Measurements from ENCODE around the gene PAX2.
A peak's percentile ranks its signal among the peaks of the same experiment; 100 is the strongest.

PAX2 gene

DNA sequence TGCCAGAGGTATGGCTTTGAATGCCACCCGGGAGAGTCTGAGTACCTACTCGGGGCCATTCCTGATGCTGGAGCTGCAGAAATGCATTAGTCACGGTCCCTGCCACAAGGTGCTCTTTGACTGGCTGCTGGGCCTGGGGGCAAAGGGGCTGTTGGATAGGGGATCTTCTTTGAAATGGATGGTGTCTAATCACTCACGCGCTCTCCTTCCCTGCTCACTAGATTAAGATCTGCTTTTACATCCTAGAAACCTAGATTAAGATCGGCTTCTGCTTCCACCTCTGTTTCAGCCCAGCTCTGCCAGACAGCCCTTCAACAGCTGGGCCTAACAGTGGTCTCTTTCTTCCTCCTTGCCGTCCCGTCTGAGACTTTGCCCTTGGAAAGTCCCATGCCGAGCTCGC is 57.2 kb downstream of the PAX2 start:
- DNase-seq (ENCODE audit: low spot score in 2 of 2) (no peak), ATAC-seq (no peak)
- Mint-ChIP-seq H3K9me3 (no peaks in the 10 kb centered on the region), H3K36me3 (no peaks in the 10 kb centered on the region), H3K4me3 (no peak overlapping the region), H3K27ac (no peak overlapping the region), H3K4me1 (peaks cover 15% of the 10 kb centered on the region)

DNA sequence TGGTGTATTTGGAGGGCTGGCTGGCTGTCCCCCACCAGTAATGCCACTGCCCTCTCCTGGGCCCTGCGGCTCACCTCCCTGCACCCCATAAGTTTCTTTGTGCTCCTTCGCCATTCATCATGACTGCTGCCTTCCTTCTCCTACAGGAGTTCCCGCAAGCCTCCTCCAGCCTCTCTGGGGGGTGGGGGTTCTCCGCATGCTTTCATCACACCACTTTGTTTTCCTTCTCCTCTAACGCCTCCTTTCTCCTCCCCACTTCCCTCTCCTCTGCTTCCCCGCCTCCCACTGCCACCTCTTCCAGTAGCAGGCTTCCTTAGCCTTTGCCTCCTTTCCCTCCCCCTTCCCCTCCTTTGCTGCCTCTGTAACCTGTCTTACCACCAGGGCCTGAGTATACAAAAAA is 58.1 kb downstream of the PAX2 start:
- Mint-ChIP-seq H3K4me3 (no peak overlapping the region), H3K4me1 (peaks cover 18% of the 10 kb centered on the region), H3K9me3 (no peaks in the 10 kb centered on the region), H3K27ac (no peak overlapping the region), H3K36me3 (no peaks in the 10 kb centered on the region)
- ATAC-seq (no peak), DNase-seq (ENCODE audit: low spot score in 2 of 2) (no peak)

DNA sequence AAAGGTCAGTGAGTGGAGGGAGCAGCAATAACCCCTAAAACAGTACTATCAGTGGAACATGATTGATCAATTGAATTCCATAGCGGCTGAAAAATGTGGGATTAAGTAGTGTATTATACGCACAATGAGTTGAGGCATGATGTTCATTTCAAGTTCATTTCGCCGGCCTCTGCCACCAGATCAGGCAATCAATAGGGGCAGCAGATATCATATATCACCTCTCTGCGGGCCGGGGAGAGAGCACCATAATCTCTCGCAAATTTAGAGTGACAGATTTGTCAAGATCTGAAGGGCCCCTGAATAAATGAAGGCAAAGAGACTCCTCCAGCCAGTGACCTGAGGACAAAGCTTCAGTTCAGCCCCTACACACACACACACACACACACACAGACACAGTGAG is 58.5 kb downstream of the PAX2 start:
- Mint-ChIP-seq H3K4me1 (peaks cover 18% of the 10 kb centered on the region), H3K9me3 (no peaks in the 10 kb centered on the region), H3K27ac (no peak overlapping the region), H3K4me3 (no peak overlapping the region), H3K36me3 (no peaks in the 10 kb centered on the region)
- ATAC-seq (no peak), DNase-seq (ENCODE audit: low spot score in 2 of 2) (no peak)

DNA sequence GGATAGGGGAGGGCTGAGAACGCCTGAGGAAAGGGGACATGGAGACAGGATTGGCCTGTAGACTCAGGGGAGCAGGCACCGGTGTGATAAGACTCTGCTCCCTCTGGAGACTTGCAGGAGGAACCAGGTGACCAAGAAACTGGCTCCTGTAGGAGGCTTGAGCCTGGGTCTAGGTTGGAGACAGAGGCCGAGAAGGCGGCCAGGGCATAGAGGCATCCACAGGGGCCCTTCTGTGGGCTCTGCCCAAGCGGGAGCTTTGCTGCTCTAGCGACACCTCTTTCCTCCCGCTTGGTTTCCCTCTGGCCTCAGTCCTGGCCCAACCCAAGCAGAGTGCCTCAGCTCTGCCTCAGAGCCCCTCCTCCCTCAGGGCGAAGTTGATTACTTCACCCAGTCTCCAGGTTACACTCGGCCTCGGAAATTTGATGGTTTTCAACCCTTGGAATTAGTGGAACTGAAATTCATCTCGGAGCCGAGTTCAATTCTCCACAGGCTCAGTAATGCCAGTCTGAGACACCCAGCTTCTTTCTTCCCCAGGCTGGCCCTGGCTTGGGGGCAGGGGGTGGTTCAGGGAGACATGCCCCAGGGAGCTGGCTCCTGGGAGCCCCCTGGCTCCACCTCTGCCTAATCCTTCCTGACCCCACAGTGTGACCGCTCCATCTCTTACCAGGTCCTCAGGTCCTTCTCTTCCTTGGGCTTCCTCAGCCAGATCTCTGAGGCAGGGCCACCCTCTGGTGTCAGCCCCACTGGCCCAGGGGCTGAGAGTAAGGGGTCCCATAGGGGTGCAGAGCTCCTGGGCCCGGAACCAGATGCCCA is 60.4 kb downstream of the PAX2 start:
- no peak for DNase-seq (ENCODE audit: low spot score in 2 of 2)
- peaks cover 18% of the 10 kb centered on the region for H3K4me1 Mint-ChIP-seq
- no peak for ATAC-seq
- no peak overlapping the region for H3K27ac Mint-ChIP-seq
- no peaks in the 10 kb centered on the region for H3K9me3 Mint-ChIP-seq
- no peaks in the 10 kb centered on the region for H3K36me3 Mint-ChIP-seq
- no peak overlapping the region for H3K4me3 Mint-ChIP-seq

DNA sequence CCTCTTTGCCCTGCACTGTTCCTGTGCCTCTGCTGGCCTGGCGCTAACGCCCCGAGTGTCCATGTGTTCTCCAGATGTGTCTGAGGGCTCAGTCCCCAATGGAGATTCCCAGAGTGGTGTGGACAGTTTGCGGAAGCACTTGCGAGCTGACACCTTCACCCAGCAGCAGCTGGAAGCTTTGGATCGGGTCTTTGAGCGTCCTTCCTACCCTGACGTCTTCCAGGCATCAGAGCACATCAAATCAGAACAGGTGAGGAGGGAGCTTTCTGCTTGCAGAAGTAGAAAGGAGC is 60.9 kb downstream of the PAX2 start:
- H3K36me3 Mint-ChIP-seq: no peaks in the 10 kb centered on the region
- no peaks in the 10 kb centered on the region for H3K9me3 Mint-ChIP-seq
- H3K27ac Mint-ChIP-seq: no peak overlapping the region
- H3K4me3 Mint-ChIP-seq: no peak overlapping the region
- H3K4me1 Mint-ChIP-seq: peaks cover 18% of the 10 kb centered on the region
- ATAC-seq (no peak), DNase-seq (ENCODE audit: low spot score in 2 of 2) (no peak)

DNA sequence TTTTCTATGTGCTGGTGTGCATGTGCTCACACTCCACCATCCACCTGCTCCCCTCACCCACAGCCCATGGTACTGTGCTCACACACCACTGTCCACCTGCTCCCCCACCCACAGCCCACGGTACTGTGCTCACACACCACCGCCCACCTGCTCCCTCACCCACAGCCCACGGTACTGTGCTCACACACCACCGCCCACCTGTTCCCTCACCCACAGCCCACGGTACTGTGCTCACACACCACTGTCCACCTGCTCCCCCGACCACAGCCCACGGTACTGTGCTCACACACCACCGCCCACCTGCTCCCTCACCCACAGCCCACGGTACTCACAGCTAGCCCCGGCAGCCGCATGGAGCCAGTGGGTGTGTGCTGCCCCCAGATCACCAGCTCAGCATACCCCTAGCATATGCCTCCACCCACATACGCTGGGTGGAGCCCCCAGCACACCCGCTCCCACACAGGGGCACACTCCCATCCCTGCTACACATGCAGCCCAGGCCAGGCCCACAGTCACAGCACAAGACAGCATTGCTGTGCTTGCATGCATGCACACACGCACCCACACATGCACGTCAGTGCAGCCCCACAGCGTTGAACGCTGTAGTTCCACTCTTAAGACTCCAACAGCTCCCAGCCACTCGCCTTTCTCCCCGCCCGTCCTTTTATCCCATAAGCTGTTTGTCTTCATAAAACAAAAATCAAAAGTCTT is 62.0 kb downstream of the PAX2 start:
- H3K27ac Mint-ChIP-seq: no peak overlapping the region
- DNase-seq (ENCODE audit: low spot score in 2 of 2) (no peak), ATAC-seq (no peak)
- no peaks in the 10 kb centered on the region for H3K9me3 Mint-ChIP-seq
- H3K4me1 Mint-ChIP-seq: peaks cover 18% of the 10 kb centered on the region
- H3K36me3 Mint-ChIP-seq: no peaks in the 10 kb centered on the region
- no peak overlapping the region for H3K4me3 Mint-ChIP-seq

DNA sequence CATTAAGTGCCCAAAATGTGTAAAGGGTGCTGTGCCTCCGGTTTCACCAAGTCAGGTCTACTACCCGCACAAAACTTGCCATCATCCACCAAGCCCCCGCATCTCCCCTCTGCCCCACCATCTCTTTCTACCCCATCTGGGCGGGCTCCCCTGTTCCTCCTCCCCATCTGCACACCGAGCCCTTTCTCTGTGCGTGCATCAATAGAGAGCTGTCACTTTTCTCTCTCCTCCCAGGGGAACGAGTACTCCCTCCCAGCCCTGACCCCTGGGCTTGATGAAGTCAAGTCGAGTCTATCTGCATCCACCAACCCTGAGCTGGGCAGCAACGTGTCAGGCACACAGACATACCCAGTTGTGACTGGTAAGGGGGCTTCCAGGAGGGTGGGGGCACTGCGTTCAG is 63.5 kb downstream of the PAX2 start:
- ATAC-seq (no peak), DNase-seq (ENCODE audit: low spot score in 2 of 2) (no peak)
- no peak overlapping the region for H3K27ac Mint-ChIP-seq
- H3K4me1 Mint-ChIP-seq: peaks cover 8% of the 10 kb centered on the region
- H3K36me3 Mint-ChIP-seq: no peaks in the 10 kb centered on the region
- no peak overlapping the region for H3K4me3 Mint-ChIP-seq
- no peaks in the 10 kb centered on the region for H3K9me3 Mint-ChIP-seq

DNA sequence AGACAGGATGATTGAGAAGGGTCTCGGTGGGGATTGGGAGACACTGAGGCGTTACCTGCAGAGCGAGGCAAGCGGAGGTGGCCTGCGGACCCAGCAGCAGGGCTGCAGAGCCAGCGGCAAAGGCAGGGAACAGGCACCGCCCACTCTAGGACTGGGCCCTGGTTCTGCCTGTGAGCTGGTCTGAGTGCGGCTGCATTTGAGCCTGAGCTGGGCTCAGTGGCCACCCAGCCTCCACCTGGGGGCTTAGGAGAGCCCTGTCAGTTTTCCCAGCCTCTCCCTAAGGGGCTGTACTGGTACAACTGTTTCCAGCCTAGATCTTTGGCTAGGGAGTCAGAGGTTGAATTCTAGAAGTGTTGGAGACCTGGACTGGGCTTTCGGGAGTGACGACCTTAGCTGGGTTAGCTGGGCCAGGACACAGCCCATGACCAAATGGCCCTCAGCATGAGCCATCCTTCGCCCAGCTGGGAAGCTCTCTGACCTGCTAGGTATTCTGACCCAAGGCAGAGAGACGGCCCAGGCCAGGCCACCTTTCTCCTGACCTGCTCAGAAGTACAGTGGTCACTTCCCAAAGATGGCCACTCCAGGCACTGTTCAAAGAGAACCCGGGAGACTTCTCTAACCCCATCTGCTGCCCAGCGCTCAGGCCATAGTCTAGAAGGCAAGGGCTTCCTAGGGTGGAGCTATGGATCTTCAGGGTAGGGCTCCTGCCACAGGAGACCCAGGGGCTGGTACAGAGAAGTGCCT is 64.9 kb downstream of the PAX2 start:
- no peaks in the 10 kb centered on the region for H3K36me3 Mint-ChIP-seq
- H3K27ac Mint-ChIP-seq: no peak overlapping the region
- peaks cover 8% of the 10 kb centered on the region for H3K4me1 Mint-ChIP-seq
- no peak for DNase-seq (ENCODE audit: low spot score in 2 of 2)
- no peak for ATAC-seq
- H3K9me3 Mint-ChIP-seq: no peaks in the 10 kb centered on the region
- no peak overlapping the region for H3K4me3 Mint-ChIP-seq

DNA sequence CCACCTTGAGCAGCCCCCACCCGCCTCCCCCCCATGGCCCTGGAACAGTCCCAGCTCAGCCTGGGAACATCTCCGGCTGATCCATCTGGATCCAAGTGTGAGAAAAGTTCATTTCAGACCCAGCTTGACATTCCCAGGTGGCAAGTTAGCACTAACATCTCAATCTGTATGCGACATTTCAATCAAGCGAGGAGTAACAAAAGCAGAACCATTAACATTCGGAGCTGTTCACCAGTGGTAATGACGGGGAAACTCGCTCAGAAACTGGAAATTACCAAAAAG is 65.4 kb downstream of the PAX2 start:
- H3K4me1 Mint-ChIP-seq: peaks cover 8% of the 10 kb centered on the region

DNA sequence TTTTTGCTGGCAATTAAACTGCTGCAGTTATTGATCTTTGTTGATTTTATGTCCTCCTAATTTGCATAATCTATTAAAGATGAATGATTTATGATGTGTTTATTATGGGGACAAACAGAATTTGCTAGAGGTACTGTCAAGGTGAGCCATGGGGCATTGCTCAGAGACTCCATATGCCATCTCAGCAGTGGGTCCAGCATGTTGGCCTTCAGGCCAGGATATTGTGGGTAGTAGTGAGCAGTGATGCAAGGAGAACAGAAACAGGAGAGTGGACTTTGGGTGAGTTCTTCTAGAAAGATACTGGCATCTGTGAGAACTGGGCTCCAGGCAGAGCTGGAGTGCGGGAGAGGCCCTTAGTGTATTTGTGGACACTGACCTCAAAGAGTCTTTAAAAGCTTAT is 65.9 kb downstream of the PAX2 start:
- Mint-ChIP-seq H3K27ac (no peak overlapping the region), H3K9me3 (no peaks in the 10 kb centered on the region)
- DNase-seq (ENCODE audit: low spot score in 2 of 2): no peak

More for the DNA sequence above, 65.4 kb downstream of the PAX2 start:
- no peak for ATAC-seq
- no peak overlapping the region for H3K4me3 Mint-ChIP-seq
- H3K27ac Mint-ChIP-seq: no peak overlapping the region
- no peaks in the 10 kb centered on the region for H3K36me3 Mint-ChIP-seq
- H3K9me3 Mint-ChIP-seq: no peaks in the 10 kb centered on the region
- no peak for DNase-seq (ENCODE audit: low spot score in 2 of 2)

DNA sequence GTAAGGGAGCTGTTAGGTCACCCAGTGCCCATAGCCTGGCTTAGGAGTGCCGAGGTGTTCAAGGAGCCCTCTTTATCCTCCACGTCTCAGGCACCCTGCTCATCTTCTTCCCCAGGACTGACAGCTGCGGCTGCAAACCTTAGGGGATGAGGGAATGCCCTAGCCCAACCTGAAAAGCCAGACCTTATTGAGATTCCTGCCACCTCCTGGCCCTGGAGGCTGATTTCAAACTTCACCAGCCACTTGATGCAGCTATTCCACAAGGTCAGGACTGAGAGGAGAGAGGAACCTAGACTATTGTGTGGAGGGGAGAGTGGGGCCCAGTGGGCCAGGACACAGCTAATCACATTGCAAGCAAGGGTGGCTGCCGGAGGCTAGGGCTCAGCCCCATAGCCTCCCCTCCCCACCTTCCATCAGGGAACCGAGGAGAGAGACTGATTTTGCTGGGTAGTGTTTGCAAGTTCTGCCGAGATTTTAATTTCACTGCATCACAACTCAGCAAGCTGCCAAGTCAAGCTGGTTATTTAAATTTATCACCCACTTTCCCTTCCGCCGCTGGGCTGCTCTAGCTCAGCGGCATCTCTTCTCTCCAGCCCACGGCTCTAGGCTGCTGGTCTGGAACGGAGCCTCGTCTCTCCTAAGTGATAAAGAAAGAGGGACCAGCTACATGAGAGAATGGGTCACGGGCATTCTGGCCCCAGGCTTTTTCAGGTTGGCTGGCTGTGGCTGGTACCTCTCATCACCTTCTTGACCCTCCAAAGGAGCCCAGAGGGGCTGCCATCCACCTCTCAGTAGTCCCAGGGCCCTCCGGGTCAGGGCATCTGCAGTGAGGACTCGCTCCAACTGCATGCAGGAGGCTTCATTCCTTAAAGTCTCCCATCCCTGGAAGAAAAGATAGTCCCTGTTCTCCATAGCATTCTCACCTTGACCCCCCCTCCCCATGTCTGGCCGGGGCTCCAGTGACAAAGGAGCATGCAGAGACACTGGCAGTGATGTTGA is 66.7 kb downstream of the PAX2 start:
- ATAC-seq (no peak), DNase-seq (ENCODE audit: low spot score in 2 of 2) (no peak)
- H3K27ac Mint-ChIP-seq: no peak overlapping the region
- no peak overlapping the region for H3K4me3 Mint-ChIP-seq
- H3K4me1 Mint-ChIP-seq: peaks cover 8% of the 10 kb centered on the region
- no peaks in the 10 kb centered on the region for H3K9me3 Mint-ChIP-seq
- no peaks in the 10 kb centered on the region for H3K36me3 Mint-ChIP-seq

More for the DNA sequence above, 65.9 kb downstream of the PAX2 start:
- Mint-ChIP-seq H3K4me1 (peaks cover 8% of the 10 kb centered on the region), H3K4me3 (no peak overlapping the region), H3K36me3 (no peaks in the 10 kb centered on the region)
- no peak for ATAC-seq

DNA sequence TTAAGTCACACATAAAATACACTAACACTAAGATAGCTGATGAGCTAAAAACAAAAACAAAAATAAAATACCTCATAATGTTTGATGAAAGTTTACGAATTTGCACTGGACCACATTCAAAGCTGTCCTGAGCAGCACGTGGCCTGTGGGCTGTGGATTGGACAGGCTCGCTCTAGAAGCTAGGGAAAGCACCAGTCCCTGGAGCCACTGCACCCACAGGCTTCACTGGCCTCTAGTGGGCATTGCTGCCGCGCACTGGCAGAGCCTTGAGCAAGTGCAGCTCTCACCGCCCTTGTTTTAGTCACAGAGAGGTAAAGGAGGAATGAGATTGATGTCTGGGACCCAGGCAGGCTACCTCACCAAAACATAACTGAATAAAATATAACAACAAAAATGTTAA is 67.6 kb downstream of the PAX2 start:
- no peaks in the 10 kb centered on the region for H3K36me3 Mint-ChIP-seq
- H3K4me3 Mint-ChIP-seq: no peak overlapping the region
- H3K27ac Mint-ChIP-seq: no peak overlapping the region
- ATAC-seq (no peak), DNase-seq (ENCODE audit: low spot score in 2 of 2) (no peak)
- H3K9me3 Mint-ChIP-seq: no peaks in the 10 kb centered on the region
- H3K4me1 Mint-ChIP-seq: no peaks in the 10 kb centered on the region

DNA sequence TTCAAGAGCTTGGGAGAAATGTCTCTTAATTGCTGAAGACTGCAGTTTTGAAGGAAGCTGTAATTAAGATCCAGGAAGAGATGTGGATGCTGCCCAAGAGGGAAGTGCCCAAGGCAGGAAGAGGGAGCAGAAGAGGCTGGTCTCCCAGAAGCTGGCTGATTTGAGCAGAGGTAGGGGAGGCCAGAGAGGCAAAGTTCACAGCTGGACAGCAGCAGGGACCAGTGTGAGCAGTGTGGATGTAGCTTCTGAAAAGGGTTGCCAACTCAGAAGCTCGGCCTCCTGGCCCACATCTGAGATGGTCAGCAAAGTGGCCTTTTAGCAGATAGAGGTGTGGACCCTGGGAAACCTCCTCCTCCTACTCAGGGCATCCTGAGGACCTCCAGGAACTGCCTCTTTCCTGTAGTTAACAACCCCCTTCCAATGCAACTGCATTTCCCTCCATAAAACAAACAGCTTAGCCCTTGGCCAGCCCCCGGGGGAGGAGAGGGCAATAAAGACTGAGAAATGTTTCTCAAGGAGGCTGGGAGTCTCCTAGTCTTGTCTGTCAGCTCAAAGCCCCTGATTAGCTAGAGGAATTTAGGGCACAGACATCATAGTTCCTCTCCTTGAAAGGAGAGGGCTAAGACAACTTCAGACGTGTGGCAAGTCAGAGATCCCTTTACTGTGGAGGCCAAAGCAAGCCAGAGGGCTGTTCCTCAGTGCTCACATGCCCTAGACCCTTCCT is 69.5 kb downstream of the PAX2 start:
- no peak overlapping the region for H3K4me3 Mint-ChIP-seq

DNA sequence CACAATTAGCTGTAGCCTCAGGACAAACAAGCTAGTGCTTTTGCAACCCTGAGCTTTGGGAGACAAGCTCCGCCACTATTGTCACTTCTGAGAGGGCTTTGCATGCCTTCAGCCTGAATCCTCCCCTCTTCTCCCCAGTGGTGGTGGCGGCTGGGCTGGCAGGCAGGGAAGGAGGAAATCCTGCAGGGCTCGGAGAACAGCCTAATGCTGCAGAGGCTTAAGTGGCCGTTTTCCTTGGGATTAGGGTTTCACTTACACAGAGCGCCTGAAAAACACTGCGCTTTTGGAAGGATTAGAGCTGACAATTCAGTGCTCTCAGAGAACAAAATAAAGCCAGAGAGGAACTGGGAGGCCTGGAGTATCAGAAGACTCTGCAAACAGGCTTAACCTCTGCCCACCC is 71.3 kb downstream of the PAX2 start:
- Mint-ChIP-seq H3K4me1 (no peaks in the 10 kb centered on the region), H3K4me3 (no peak overlapping the region), H3K9me3 (no peaks in the 10 kb centered on the region), H3K36me3 (no peaks in the 10 kb centered on the region), H3K27ac (no peak overlapping the region)
- DNase-seq (ENCODE audit: low spot score in 2 of 2) (no peak), ATAC-seq (no peak)

More for the DNA sequence above, 69.5 kb downstream of the PAX2 start:
- H3K4me1 Mint-ChIP-seq: no peaks in the 10 kb centered on the region
- ATAC-seq (peak; percentile 11), DNase-seq (ENCODE audit: low spot score in 2 of 2) (no peak)
- H3K36me3 Mint-ChIP-seq: no peaks in the 10 kb centered on the region
- H3K9me3 Mint-ChIP-seq: no peaks in the 10 kb centered on the region
- no peak overlapping the region for H3K27ac Mint-ChIP-seq

Data from stimulated activated effector memory CD8-positive, alpha-beta T cell treated with anti-CD3 and anti-CD28 coated beads, Interleukin-12 subunit alpha, Interleukin-12 subunit beta, amount 100 ng/mL, for 72 hours (primary cell).